ENCODE measurements around the gene LCNL1. TPM values are rescaled to one million over a fixed set of nuclear protein-coding genes. Genes with fewer than 3 reads are reported as not detected.
A peak's percentile ranks its signal among the peaks of the same experiment; 100 is the strongest.

Gene LCNL1
- total and polyA plus RNA-seq, 2 donors (not counting 1 experiment from before 2014, with no cell fraction given), result not detected

DNA sequence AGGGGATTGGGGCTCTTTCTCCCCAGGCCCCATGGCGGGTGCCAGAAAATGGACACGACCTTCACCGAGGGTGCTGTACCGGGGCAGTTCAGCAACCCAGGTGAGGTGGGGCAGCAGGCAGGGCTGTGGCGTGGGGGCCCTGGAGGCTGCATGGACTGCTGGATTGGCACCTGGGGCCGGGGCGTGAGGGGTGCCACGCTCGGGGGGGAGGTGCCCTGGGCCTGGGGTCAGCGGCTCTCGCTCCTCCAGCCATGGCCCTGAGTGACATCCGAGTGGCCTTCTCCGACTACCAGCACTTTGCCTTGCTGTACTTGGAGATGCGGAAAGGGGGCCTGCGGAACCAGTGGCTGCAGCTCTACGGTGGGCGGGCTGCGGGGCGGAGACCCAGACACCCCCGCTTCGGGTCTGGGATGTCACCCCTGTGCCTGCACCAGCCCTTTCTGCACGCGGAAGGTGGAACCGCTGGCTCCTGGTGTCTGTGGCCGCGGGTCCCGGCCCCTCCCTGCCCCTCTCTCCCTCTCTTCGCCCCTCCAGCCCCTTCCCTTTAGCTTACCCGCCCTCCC lies 1.8 kb downstream of the LCNL1 start:
- Mint-ChIP-seq H3K4me1 (peaks cover 6% of the 10 kb centered on the region), H3K27ac (no peak overlapping the region), H3K9me3 (ENCODE audit: insufficient read depth) (no peaks in the 10 kb centered on the region), H3K27me3 (peaks cover 26% of the 10 kb centered on the region), H3K4me3 (no peak overlapping the region)
- H4K20me1 ChIP-seq (ENCODE audit: control insufficient read depth, insufficient read depth, low read length, poor library complexity, severe bottlenecking), result no peaks in the 10 kb centered on the region
- H3K27me3 ChIP-seq (replicated peaks in 1 of 4; ENCODE audit: control extremely low read depth in 1 of 4, control insufficient read depth in 3 of 4, insufficient read depth in 4 of 4, low read length in 3 of 4), result peaks cover 0 to 64% (median 14%) of the 10 kb centered on the region in 4 experiments
- DNase-seq (no peak), ATAC-seq (ENCODE audit: low read depth) (no peak)
- peak overlapping the region; percentile 37 for H3K4me2 ChIP-seq (replicated peaks; ENCODE audit: low read depth, low read length, poor library complexity, severe bottlenecking)
- no peak for TF ChIP-seq CTCF (IDR thresholded peaks at IDR 0.05)
- no peak for TF ChIP-seq EZH2 (IDR thresholded peaks at IDR 0.05; ENCODE audit: borderline replicate concordance, insufficient read depth, low read depth, low read length, poor library complexity, severe bottlenecking)
- H3K79me2 ChIP-seq (ENCODE audit: control insufficient read depth, insufficient read depth, low read length), result no peaks in the 10 kb centered on the region
- ChIA-PET CTCF (no interaction called here), POLR2A (no interaction called here)
- 49% methylated on average over 29 of the region's 29 CpGs for WGBS (ENCODE audit: insufficient coverage)
- H3K4me3 ChIP-seq (ENCODE audit: control extremely low read depth in 1 of 5, extremely low read depth in 1 of 5, insufficient read depth in 1 of 5, low read depth in 2 of 5, low read length in 4 of 5), result no peak overlapping the region
- peaks cover 0 to 2% (median 0%) of the 10 kb centered on the region in 3 donors for H3K9me3 ChIP-seq (ENCODE audit: control extremely low read depth in 1 of 3, control insufficient read depth in 2 of 3, insufficient read depth in 1 of 3, low read length in 2 of 3)
- intact Hi-C loops (cut with micrococcal nuclease), result no loop called here
- H3K4me1 ChIP-seq (ENCODE audit: control insufficient read depth in 2 of 2, insufficient read depth in 2 of 2, low read length in 2 of 2), result peaks cover 9 to 12% of the 10 kb centered on the region in 2 donors
- no peak overlapping the region for H3K27ac ChIP-seq (ENCODE audit: low read length in 2 of 2)
- no peaks in the 10 kb centered on the region for H3K36me3 ChIP-seq (replicated peaks in 1 of 2; ENCODE audit: control extremely low read depth in 1 of 2, control insufficient read depth in 1 of 2, extremely low read depth in 1 of 2, insufficient read depth in 2 of 2, low read length in 1 of 2)
- H2AFZ ChIP-seq (ENCODE audit: insufficient read depth, low read depth, low read length, poor library complexity, severe bottlenecking), result no peak overlapping the region
- H3K9ac ChIP-seq (ENCODE audit: low read length), result no peak overlapping the region

DNA sequence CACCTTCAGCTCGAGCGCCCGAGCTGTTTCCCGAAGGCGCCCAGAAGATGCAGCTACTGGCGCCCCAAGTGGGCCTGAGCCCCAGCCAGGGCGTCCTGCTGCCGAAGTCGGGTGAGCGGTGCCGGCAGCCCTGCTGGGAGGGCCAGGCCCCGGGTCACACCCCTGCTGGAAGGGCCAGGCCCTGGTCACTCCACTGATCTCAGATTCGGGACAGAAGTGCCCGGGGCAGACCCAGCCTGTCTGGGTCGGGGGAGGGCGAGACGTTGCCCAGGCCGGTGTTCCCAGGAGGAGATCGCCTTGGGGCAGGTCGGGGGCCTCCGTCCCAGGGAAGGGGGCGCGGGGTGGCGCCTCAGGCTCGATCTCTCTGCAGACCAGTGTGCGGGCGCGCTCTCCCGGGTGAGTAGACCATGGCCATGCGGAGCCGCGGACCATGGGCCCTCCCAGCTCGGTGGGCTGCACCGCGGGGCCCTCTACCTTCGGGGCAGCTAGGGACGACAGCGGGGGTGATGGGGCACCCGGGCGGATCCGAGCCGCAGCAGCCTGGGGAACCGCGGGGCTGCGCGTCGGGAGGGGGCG lies 2.3 kb downstream of the LCNL1 start:
- intact Hi-C loops (cut with micrococcal nuclease), result no loop called here
- H3K9me3 Mint-ChIP-seq (ENCODE audit: insufficient read depth), result no peaks in the 10 kb centered on the region
- ATAC-seq (ENCODE audit: low read depth), result no peak
- Histone ChIP-seq H3K27ac (ENCODE audit: low read length in 2 of 2) (no peak overlapping the region), H3K4me2 (replicated peaks; ENCODE audit: low read depth, low read length, poor library complexity, severe bottlenecking) (peak overlapping the region; percentile 37), H3K36me3 (replicated peaks in 1 of 2; ENCODE audit: control extremely low read depth in 1 of 2, control insufficient read depth in 1 of 2, extremely low read depth in 1 of 2, insufficient read depth in 2 of 2, low read length in 1 of 2) (no peaks in the 10 kb centered on the region), H3K79me2 (ENCODE audit: control insufficient read depth, insufficient read depth, low read length) (no peaks in the 10 kb centered on the region), H3K4me3 (ENCODE audit: control extremely low read depth in 1 of 5, extremely low read depth in 1 of 5, insufficient read depth in 1 of 5, low read depth in 2 of 5, low read length in 4 of 5) (no peak overlapping the region), H2AFZ (ENCODE audit: insufficient read depth, low read depth, low read length, poor library complexity, severe bottlenecking) (no peak overlapping the region), H3K9me3 (ENCODE audit: control extremely low read depth in 1 of 3, control insufficient read depth in 2 of 3, insufficient read depth in 1 of 3, low read length in 2 of 3) (no peaks in the 10 kb centered on the region), H3K9ac (ENCODE audit: low read length) (no peak overlapping the region), H3K27me3 (replicated peaks in 1 of 4; ENCODE audit: control extremely low read depth in 1 of 4, control insufficient read depth in 3 of 4, insufficient read depth in 4 of 4, low read length in 3 of 4) (peaks cover 0 to 61% (median 14%) of the 10 kb centered on the region in 4 experiments), H4K20me1 (ENCODE audit: control insufficient read depth, insufficient read depth, low read length, poor library complexity, severe bottlenecking) (no peaks in the 10 kb centered on the region), H3K4me1 (ENCODE audit: control insufficient read depth in 2 of 2, insufficient read depth in 2 of 2, low read length in 2 of 2) (peaks cover 9 to 12% of the 10 kb centered on the region in 2 donors)
- POLR2A ChIA-PET, result no interaction called here
- WGBS (ENCODE audit: insufficient coverage), result 6% methylated on average over 47 of the region's 48 CpGs
- DNase-seq, result no peak
- TF ChIP-seq CTCF (IDR thresholded peaks at IDR 0.05) (no peak), EZH2 (IDR thresholded peaks at IDR 0.05; ENCODE audit: borderline replicate concordance, insufficient read depth, low read depth, low read length, poor library complexity, severe bottlenecking) (peak; percentile 80)
- CTCF ChIA-PET, result no interaction called here
- H3K4me3 Mint-ChIP-seq, result no peak overlapping the region
- H3K27ac Mint-ChIP-seq, result no peak overlapping the region
- H3K27me3 Mint-ChIP-seq, result peaks cover 26% of the 10 kb centered on the region
- H3K4me1 Mint-ChIP-seq, result peaks cover 6% of the 10 kb centered on the region
